ENCODE results near the gene ATG9A.

- TF ChIP-seq CTCF (IDR thresholded peaks at IDR 0.05; ENCODE audit: poor library complexity, severe bottlenecking), result no peak
- no peak for TF ChIP-seq EP300 (conservative IDR thresholded peaks at IDR 0.05; ENCODE audit: poor library complexity, severe bottlenecking)
- TF ChIP-seq POLR2AphosphoS5 (IDR thresholded peaks at IDR 0.05), result no peak
- no peak for TF ChIP-seq EZH2 (IDR thresholded peaks at IDR 0.05; ENCODE audit: borderline replicate concordance, insufficient read depth, low read length, poor library complexity, severe bottlenecking)
- TF ChIP-seq REST (IDR thresholded peaks at IDR 0.05; ENCODE audit: borderline replicate concordance), result no peak
- no peak for TF ChIP-seq RAD21 (conservative IDR thresholded peaks at IDR 0.05)
- TF ChIP-seq SMC3 (conservative IDR thresholded peaks at IDR 0.05; ENCODE audit: poor library complexity), result no peak
- TF ChIP-seq MXI1 (conservative IDR thresholded peaks at IDR 0.05; ENCODE audit: poor library complexity, severe bottlenecking), result no peak
- no peak for TF ChIP-seq TAF1 (IDR thresholded peaks at IDR 0.05; ENCODE audit: low read depth)
These were observed 29.8 kb downstream of the ATG9A start for GRCh38 chr2:219199470-219200211.
